Measurements from ENCODE around the gene ZBTB7B.

ZBTB7B gene

DNA sequence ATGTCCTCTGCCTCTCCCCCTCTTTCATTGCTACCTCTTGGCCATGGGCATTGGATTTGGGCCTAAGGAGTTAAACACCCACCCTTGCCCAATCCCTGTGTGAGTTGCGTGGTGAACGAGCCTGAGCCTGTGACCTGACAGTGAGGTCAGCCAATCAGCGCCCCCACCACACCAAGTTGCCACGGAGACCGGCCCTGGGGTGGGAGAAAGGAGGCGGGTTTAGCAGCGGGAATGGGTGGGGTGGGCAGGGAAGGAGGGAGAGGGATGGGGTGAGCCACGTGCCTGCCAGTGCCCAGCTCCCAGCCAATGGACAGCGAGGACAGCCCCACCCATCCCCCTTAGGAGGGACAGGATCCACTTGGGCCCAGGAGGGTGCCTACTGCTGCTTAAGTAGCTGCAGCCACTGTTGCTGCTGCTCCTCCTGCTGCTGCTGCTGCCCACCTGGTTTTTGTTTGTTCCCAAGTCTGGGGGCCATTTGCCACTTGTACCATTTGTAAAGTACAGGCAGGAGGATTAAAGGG, 9.5 kb downstream of the ZBTB7B start (continued):
- TF ChIP-seq, protein P1, sequence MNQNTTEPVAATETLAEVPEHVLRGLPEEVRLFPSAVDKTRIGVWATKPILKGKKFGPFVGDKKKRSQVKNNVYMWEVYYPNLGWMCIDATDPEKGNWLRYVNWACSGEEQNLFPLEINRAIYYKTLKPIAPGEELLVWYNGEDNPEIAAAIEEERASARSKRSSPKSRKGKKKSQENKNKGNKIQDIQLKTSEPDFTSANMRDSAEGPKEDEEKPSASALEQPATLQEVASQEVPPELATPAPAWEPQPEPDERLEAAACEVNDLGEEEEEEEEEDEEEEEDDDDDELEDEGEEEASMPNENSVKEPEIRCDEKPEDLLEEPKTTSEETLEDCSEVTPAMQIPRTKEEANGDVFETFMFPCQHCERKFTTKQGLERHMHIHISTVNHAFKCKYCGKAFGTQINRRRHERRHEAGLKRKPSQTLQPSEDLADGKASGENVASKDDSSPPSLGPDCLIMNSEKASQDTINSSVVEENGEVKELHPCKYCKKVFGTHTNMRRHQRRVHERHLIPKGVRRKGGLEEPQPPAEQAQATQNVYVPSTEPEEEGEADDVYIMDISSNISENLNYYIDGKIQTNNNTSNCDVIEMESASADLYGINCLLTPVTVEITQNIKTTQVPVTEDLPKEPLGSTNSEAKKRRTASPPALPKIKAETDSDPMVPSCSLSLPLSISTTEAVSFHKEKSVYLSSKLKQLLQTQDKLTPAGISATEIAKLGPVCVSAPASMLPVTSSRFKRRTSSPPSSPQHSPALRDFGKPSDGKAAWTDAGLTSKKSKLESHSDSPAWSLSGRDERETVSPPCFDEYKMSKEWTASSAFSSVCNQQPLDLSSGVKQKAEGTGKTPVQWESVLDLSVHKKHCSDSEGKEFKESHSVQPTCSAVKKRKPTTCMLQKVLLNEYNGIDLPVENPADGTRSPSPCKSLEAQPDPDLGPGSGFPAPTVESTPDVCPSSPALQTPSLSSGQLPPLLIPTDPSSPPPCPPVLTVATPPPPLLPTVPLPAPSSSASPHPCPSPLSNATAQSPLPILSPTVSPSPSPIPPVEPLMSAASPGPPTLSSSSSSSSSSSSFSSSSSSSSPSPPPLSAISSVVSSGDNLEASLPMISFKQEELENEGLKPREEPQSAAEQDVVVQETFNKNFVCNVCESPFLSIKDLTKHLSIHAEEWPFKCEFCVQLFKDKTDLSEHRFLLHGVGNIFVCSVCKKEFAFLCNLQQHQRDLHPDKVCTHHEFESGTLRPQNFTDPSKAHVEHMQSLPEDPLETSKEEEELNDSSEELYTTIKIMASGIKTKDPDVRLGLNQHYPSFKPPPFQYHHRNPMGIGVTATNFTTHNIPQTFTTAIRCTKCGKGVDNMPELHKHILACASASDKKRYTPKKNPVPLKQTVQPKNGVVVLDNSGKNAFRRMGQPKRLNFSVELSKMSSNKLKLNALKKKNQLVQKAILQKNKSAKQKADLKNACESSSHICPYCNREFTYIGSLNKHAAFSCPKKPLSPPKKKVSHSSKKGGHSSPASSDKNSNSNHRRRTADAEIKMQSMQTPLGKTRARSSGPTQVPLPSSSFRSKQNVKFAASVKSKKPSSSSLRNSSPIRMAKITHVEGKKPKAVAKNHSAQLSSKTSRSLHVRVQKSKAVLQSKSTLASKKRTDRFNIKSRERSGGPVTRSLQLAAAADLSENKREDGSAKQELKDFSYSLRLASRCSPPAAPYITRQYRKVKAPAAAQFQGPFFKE (tag by site-specific recombination; IDR thresholded peaks at IDR 0.05; ENCODE audit: borderline replicate concordance), result no peak
- TF ChIP-seq ZNF670 (tag by site-specific recombination; IDR thresholded peaks at IDR 0.05; ENCODE audit: low read depth) (no peak), SP7 (tag by site-specific recombination; IDR thresholded peaks at IDR 0.05) (no peak)

GRCh38 chr1:155012776-155013602, 10.4 kb downstream of the ZBTB7B start:
- CTCF ChIA-PET, result interaction anchor here (0.6 to 1.4 kb wide), 8 partner anchors 12 to 86 kb away, joined by 3 to 8 read pairs (median 4); partner anchors contain the start of genes ADAM15, LENEP and PYGO2
- POLR2A ChIA-PET, result interaction anchor here (1.0 to 1.6 kb wide), 5 partner anchors 9 to 154 kb away, joined by 3 to 8 read pairs (median 5); partner anchors contain the start of gene PYGO2
- peaks cover 13% of the 10 kb centered on the region for H3K4me1 ChIP-seq (ENCODE audit: control insufficient read depth, insufficient read depth, low read length)
- H3K36me3 ChIP-seq (ENCODE audit: control insufficient read depth in 2 of 2, insufficient read depth in 1 of 2, low read length in 2 of 2), result peaks cover 0 to 37% of the 10 kb centered on the region in 2 experiments; a peak in 1 of 3 replicates
- H3K4me3 ChIP-seq (ENCODE audit: low read depth, low read length), result no peak overlapping the region
- no peak overlapping the region for H3K27ac ChIP-seq (ENCODE audit: extremely low read depth, low read depth, low read length)
- no peaks in the 10 kb centered on the region for H3K9me3 ChIP-seq (ENCODE audit: control insufficient read depth, insufficient read depth, low read depth, low read length)
- TF ChIP-seq ZBTB7A (tag by site-specific recombination; IDR thresholded peaks at IDR 0.05; ENCODE audit: low read depth) (no peak), KLF8 (tag by site-specific recombination; IDR thresholded peaks at IDR 0.05) (no peak), ZBTB11 (tag by site-specific recombination; conservative IDR thresholded peaks at IDR 0.05; ENCODE audit: low read depth) (no peak), ZNF423 (tag by site-specific recombination; IDR thresholded peaks at IDR 0.05) (no peak), ZNF214 (tag by site-specific recombination; IDR thresholded peaks at IDR 0.05; ENCODE audit: borderline replicate concordance) (no peak), ZNF335 (tag by site-specific recombination; conservative IDR thresholded peaks at IDR 0.05) (no peak), PATZ1 (tag by site-specific recombination; IDR thresholded peaks at IDR 0.05) (no peak), SP3 (tag by site-specific recombination; IDR thresholded peaks at IDR 0.05) (no peak), ZIC2 (tag by site-specific recombination; IDR thresholded peaks at IDR 0.05) (no peak), ZNF24 (tag by site-specific recombination; IDR thresholded peaks at IDR 0.05) (no peak), ZNF549 (tag by site-specific recombination; IDR thresholded peaks at IDR 0.05) (no peak), ZBTB21 (tag by site-specific recombination; IDR thresholded peaks at IDR 0.05) (no peak), ZNF175 (tag by site-specific recombination; IDR thresholded peaks at IDR 0.05) (no peak), SETDB1 (IDR thresholded peaks at IDR 0.05; ENCODE audit: insufficient read length, low read length) (no peak), SP7 (tag by site-specific recombination; IDR thresholded peaks at IDR 0.05) (no peak)
- TF ChIP-seq, protein P2, sequence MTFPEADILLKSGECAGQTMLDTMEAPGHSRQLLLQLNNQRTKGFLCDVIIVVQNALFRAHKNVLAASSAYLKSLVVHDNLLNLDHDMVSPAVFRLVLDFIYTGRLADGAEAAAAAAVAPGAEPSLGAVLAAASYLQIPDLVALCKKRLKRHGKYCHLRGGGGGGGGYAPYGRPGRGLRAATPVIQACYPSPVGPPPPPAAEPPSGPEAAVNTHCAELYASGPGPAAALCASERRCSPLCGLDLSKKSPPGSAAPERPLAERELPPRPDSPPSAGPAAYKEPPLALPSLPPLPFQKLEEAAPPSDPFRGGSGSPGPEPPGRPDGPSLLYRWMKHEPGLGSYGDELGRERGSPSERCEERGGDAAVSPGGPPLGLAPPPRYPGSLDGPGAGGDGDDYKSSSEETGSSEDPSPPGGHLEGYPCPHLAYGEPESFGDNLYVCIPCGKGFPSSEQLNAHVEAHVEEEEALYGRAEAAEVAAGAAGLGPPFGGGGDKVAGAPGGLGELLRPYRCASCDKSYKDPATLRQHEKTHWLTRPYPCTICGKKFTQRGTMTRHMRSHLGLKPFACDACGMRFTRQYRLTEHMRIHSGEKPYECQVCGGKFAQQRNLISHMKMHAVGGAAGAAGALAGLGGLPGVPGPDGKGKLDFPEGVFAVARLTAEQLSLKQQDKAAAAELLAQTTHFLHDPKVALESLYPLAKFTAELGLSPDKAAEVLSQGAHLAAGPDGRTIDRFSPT (tag by site-specific recombination; IDR thresholded peaks at IDR 0.05), result no peak
- TF ChIP-seq, protein P3, sequence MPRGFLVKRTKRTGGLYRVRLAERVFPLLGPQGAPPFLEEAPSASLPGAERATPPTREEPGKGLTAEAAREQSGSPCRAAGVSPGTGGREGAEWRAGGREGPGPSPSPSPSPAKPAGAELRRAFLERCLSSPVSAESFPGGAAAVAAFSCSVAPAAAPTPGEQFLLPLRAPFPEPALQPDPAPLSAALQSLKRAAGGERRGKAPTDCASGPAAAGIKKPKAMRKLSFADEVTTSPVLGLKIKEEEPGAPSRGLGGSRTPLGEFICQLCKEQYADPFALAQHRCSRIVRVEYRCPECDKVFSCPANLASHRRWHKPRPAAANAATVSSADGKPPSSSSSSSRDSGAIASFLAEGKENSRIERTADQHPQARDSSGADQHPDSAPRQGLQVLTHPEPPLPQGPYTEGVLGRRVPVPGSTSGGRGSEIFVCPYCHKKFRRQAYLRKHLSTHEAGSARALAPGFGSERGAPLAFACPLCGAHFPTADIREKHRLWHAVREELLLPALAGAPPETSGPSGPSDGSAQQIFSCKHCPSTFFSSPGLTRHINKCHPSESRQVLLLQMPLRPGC (tag by site-specific recombination; IDR thresholded peaks at IDR 0.05), result no peak

All from HEK293 (cell line).